H7 (cell line): ENCODE results near the gene RAI1. TPM values are rescaled to one million over a fixed set of nuclear protein-coding genes. Genes with fewer than 3 reads are reported as not detected.

Source experiments
- DNase-seq: peaks from one replicate; pipeline ENCODE4 v3.0.0; 2012
- H3K27me3 ChIP-seq: 2 replicates; pipeline ENCODE4 v1.6.0; 2011; ENCODE audit warnings: mild to moderate bottlenecking, low read length; ENCODE audit not compliant: control insufficient read depth, insufficient read depth
- H3K36me3 ChIP-seq: replicated peaks from 2 replicates; pipeline ENCODE4 v1.5.1; 2011; ENCODE audit warnings: low read length; ENCODE audit not compliant: control insufficient read depth, insufficient read depth
- H3K4me3 ChIP-seq: 2 replicates; pipeline ENCODE4 v1.5.1; 2011; ENCODE audit warnings: low read depth, mild to moderate bottlenecking, control low read depth, low read length, moderate library complexity; ENCODE audit not compliant: insufficient read depth
- total RNA-seq: library from RNA; depleted of rRNA; stranded (reverse); fragments of >200 nt; shearing (Covaris generic); gene quantifications from 2 replicates; pipeline ENCODE4 v1.2.3, GENCODE V29; 2014

The RAI1 gene
- total RNA-seq, 1 experiment from 2014 or later, result 11.3 TPM

DNA sequence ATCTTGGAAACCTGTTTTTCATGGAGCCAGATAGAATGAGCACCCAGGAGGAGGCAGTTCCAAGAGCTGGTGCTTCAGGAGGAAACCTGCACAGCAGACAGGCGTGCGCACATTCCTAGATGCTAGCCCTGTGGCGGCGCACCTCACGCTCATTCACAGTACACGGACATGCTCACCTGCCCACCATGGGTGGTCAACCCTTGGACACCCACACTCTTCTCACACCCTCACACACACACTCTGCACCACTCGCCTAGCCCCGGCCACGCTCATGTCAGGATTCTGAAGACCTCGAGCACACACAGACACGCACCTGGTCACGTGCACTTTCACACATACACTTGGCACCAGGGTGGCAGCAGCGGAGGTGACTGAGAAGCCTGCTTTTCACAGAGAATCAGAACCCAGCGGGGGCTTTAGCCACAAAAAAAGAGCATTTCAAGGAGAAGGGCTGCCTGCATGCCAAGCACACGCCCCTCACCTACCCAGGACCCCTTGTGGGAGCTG lies 28.6 kb downstream of the RAI1 start:
- H3K36me3 ChIP-seq, result no peaks in the 10 kb centered on the region
- no peak for DNase-seq
- peaks cover 54% of the 10 kb centered on the region; the same call in 1 of the 2 replicates for H3K27me3 ChIP-seq
- no peak overlapping the region for H3K4me3 ChIP-seq

DNA sequence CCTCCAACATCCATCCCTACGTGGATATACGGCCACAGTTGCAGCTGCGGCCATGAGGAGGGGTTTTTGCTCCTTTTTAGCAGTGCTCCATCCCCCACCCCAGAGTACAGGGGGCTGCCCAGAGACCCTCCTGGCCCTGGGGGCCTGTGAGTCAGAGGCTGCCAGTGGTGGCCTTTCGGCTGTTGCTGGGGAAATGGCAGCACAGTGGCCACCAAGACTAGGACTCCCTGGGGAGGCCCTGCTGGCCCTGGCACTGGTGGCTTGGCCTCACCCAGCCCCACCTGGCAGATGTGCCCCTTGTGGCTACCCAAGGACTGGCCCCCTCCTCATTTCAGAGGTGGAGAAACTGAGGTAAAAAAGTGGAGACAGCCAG lies 29.1 kb downstream of the RAI1 start:
- Histone ChIP-seq H3K27me3 (peaks cover 56% of the 10 kb centered on the region; the same call in 1 of the 2 replicates), H3K4me3 (no peak overlapping the region), H3K36me3 (no peaks in the 10 kb centered on the region)
- DNase-seq, result no peak

DNA sequence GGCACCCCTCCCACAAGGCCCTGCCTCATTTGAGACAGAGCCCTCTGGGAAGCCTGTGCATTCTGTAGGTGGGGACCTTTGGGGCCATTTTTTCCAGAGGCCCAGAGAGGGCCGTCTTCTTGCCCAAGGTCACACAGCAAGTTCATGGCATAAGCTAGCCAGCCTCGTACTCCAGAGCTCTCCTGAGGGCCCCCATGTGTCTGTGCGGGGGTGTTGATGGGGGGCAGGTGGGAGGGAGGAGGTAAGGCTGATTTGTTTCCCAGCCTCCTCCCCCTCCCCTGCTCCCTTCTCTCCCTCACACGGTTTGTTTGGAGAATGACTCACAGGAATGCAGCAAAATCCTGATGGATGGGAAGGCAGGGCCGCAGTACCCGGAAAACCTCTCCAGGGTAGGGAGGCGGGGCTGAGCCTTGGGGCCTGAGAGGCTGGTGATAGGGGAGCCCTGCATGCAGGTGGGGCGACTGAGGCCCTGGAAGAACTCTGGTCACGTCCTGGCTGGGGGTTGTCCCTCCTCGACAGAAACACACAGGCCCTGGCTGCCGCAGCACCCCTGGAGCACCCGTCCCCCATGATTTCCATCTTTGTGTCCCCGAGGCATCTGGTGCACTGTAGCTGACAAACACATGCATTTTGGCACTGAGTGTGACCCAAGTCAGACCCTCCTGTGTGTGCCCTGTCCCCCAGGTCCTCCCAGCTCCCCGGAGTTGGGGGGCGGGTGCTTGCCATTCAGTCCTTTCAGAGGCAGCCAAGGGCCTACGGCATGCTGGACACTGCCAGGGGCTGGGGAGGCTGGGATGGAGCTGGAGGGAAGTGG lies 29.7 kb downstream of the RAI1 start:
- H3K36me3 ChIP-seq, result no peaks in the 10 kb centered on the region
- peaks cover 58% of the 10 kb centered on the region; the same call in 1 of the 2 replicates for H3K27me3 ChIP-seq
- H3K4me3 ChIP-seq, result no peak overlapping the region
- DNase-seq, result peak; percentile 93

DNA sequence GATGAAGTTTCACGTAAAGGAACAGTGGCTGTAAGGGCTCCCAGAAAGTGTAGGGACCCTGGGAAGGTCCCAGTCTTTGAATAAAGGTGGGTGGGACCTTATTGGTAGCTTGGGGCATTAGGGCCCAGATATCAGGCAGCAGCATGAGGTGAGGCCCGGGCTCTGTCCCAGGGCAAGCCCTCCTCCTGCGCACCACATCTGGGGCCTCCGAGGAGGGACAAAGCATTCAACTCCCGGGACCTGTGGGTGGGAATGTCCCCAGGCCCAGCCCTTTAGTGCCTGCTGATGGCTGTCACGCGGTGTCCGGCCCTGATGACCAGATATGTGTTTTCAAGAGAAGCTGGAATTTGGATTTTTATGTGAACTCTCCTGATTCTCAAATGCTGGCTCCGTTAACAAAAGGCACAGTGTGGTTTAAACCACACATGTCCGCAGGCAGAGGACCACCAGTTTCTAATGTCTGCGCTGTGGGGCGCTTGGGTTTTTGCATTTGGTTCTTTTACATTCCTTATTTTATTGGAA lies 30.4 kb downstream of the RAI1 start:
- Histone ChIP-seq H3K27me3 (peaks cover 59% of the 10 kb centered on the region; the same call in 1 of the 2 replicates), H3K4me3 (no peak overlapping the region; the same call in 1 of the 2 replicates)

DNA sequence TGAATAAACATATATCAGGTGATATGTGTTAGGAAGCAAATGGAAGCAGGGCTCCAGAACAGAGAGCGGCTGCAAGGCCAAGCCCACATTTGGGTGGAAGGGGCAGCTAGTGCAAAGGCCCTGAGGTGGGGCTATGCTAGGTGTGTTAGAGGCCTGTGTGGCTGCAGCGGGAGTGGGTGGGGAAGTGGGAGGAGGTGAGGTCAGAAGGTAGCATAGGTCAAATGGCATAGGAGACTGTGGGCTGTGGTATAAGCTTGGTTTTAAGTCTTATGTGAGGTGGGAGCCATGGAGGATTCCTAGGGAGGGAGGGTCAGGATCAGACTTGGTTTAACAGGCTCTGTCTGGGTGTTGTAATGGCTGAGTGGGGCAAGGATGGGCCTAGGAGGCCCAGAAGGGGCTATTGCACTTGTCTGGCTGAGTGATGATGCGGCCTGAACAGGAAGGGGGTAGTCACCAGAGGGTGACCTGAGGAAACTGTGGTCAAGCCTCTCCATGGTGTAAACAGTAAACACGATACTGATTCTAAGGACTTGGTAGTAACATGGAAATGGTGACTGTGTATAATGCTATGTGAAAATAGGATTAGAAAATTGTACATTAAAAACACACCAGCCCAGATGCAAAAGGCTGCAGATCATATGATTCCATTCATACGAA lies 31.1 kb downstream of the RAI1 start:
- Histone ChIP-seq H3K4me3 (no peak overlapping the region), H3K27me3 (peaks cover 58% of the 10 kb centered on the region; the same call in 1 of the 2 replicates), H3K36me3 (no peaks in the 10 kb centered on the region)
- no peak for DNase-seq

More for the DNA sequence above, 30.4 kb downstream of the RAI1 start:
- DNase-seq, result peak; percentile 74
- no peaks in the 10 kb centered on the region for H3K36me3 ChIP-seq

DNA sequence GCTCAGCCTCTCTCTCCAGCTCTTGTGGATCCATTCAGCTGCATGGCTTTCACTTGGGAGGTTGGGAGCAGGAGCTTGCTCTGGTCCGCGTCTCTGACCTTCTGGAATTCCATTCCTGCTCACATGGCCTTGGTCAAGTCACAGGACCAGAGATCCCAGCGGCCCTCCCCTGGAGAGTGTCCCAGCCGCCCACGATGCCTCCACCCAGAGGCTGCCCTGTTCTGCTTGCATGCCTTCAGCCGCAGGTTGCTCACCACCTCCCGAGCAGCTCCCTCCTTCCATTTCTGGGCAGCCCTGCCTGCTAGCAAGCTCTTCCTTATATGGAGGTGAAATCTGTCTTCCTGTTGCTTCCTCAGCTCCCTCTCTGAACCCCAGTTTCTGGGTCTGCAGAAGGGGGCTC lies 32.6 kb downstream of the RAI1 start:
- Histone ChIP-seq H3K36me3 (no peaks in the 10 kb centered on the region), H3K4me3 (no peak overlapping the region), H3K27me3 (peaks cover 62% of the 10 kb centered on the region)
- DNase-seq, result no peak

DNA sequence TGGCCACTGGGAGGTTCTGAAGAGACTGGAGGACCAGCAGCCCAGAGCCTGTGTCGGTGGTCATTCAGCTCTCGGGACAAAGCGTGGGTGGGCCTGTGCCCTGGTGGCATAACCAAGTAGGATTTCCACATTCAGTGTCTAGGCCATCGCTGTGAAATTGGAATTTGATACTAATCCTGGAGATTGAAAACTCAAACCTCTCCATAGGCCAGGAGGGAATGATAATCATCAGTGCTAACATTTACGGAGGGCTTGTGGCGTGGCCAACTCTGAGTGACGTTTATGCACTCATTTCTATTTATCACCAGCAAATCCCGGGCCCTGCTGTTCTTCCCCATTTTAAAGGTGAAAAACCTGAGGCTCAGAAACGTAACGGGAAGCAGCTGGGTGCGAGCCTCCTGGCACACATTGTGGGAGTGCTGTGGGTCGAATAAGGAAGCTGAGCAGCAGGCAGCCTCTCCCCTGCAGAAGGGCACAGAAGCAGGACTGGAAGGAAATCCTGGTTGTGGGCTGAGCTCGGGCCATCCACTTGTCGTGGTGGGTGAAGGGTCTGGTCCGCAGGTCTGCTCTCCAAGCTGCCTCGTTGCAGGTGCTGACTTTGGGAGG lies 33.1 kb downstream of the RAI1 start:
- H3K4me3 ChIP-seq, result no peak overlapping the region
- peaks cover 62% of the 10 kb centered on the region for H3K27me3 ChIP-seq
- no peak for DNase-seq
- H3K36me3 ChIP-seq, result no peaks in the 10 kb centered on the region

DNA sequence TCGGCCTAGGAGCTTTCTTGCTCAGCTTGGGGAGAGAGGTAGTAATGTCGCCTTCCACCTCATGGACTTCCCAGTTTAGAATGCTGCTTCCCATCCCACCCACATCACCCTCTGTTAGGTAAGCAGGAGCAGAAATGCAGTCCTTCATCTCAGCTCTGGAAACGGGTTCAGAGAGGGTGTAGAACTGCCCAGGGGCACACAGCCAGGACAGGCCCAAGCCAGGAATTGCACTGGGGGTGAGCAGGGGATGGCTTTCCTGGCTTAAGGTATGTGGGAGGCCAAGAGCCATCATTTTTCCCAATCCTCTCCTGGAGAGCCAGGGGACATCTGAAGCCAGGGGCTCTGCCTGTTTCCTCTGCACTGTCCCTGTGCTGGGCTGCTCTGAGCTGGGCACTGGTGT lies 33.6 kb downstream of the RAI1 start:
- no peak for DNase-seq
- Histone ChIP-seq H3K36me3 (no peaks in the 10 kb centered on the region), H3K27me3 (peaks cover 63% of the 10 kb centered on the region), H3K4me3 (no peak overlapping the region)

DNA sequence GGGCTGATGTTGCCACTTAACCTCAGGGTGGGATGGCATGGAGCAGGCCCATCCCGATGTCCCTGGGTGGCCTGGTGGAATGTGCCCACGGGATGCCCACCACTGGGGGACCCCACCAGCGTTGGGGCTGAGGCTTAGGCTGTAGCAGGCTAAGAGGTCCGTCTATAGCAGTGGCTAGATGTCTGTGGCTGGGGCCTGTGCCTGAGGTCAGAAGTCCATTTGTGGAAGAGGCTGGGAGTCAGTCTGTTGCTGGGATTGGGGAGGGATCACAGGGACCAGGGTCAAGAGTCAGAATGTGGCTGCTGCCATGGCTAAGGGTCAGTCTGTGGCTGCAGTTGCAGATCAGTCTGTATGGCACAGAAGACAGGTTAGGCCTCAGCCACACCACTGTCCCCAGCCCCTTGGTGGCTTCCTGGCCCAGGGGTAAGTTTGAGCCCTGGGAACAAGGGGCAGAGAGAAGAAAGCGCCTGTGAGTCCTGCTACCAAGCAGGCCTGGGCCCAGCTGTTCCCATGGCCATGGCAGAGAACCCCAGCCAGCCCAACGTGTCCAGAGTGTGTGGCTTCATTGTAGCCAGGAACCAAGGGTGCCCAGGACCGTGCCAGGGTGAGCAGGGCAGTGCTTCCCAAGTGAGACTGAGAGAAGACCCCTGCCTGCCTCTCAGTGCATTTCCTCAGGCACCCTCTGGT lies 35.7 kb downstream of the RAI1 start:
- H3K36me3 ChIP-seq, result no peaks in the 10 kb centered on the region
- H3K4me3 ChIP-seq, result no peak overlapping the region
- DNase-seq, result no peak
- peaks cover 79% of the 10 kb centered on the region for H3K27me3 ChIP-seq

DNA sequence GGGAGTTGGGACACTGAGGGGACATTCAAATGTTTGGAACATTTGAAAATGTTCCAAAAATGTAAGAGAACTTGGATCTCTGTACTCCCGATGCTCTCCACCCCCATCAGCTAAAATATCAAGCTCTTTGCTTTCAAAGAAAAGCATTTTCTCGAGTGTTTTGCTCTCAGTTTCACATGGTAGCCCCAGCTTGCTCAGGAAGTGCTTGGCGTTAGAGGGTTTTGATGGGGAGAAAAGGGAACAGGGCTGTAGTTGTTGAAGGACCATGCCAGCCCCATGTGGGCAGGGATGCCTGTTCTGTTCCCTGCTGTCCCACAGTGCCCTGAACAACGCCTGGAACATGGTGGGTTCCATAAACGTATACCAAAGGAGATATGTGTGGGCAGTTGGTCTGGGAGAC lies 37.0 kb downstream of the RAI1 start:
- Histone ChIP-seq H3K36me3 (no peaks in the 10 kb centered on the region), H3K4me3 (no peak overlapping the region), H3K27me3 (peaks cover 85% of the 10 kb centered on the region)
- DNase-seq, result no peak

DNA sequence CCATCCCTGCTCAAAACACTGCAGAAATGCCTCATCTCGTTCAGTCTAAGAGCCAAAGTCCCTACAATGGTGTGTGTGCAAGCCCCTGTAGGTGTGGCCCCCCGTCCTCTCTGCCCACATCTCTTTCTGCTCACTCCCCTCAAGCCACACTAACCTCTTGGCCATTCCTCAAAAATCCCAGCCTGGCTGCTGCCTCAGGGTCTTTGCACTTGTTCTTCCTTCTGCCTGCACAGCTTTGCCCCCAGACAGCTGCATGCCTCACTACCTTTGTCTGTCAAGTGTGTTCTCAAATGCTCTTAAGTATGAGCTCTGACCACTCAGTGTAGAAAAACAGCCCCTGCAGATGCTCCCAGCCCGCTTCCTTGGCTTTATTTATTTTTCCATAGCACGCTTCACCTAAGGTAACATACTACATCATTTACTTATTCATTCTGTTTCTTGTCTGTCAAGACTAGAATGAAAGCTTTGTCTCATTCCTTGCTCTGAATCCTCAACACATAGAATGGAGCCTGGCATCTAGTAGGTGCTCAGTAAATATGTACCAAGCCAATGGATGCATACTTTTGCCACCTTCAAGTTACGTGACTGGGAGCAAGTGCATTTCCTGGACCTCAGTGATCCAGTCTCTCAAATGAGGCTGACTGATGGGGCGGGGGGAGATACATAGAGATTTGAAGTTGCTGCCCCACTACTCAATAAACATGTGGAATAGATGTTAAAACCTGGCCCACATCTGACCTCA lies 38.1 kb downstream of the RAI1 start:
- Histone ChIP-seq H3K27me3 (peaks cover 93% of the 10 kb centered on the region), H3K4me3 (no peak overlapping the region), H3K36me3 (no peaks in the 10 kb centered on the region)
- DNase-seq, result no peak

DNA sequence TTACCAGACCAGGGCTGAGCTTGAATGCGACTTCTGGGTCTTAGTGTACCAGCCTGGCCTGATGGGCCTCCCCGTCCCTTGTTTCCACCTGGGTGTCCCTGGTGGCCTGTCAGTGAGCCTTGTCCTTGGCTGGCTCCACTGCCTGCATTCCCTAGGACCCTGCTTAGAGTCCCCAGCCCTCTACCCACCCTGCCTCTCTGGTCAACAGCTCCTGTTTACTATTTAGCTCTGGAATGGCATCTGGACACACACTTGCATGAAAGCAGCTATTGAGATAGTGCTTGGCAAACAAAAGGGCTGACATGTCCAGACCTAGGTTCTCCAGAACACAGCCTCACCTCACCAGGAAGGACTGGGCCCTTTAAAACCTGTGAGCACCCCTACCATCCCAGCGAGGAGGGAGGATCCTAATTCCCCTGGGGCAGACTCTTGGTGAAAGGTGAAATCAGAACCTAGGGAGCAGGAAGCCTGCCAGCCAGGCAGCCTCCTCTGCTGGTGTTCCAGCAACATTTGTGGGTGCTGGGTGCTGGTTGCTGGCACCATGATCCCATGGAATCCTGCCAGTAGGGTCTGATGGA lies 38.8 kb downstream of the RAI1 start:
- Histone ChIP-seq H3K27me3 (peaks cover 91% of the 10 kb centered on the region), H3K4me3 (no peak overlapping the region), H3K36me3 (no peaks in the 10 kb centered on the region)
- no peak for DNase-seq

DNA sequence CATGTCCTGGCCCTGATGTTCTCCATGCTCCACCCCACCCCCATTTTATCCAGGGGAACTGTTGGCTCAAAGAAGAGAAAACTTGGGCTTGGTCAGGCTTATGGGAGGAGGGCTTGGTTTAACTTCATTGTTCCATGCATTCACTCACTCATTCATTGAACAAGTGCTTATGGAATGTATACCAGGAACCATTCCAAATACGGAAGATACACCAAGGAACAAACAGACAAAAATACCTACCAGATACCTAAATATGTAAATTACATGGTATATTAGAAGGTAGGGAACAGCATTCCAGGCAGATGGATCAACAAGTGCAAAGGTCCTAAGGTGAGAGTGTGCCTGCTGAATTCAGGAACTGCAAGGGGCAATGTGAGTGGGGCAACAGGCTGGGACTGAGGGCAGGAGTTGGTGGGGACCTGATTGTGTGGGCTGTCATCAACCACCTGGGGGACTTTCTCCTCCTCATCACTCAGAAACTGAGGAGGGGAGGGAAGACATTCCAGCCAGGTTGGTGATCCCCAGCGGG lies 39.9 kb downstream of the RAI1 start:
- peaks cover 92% of the 10 kb centered on the region for H3K27me3 ChIP-seq
- DNase-seq, result no peak
- no peaks in the 10 kb centered on the region for H3K36me3 ChIP-seq
- no peak overlapping the region for H3K4me3 ChIP-seq
